Subcutaneous abdominal adipose tissue (tissue), 5 donors: ENCODE data around the gene GUCY1A1.

Source experiments
- H3K27ac ChIP-seq: one replicate; pipeline ENCODE4 v1.7.0; 2013; ENCODE audit warnings: low read depth, mild to moderate bottlenecking, inconsistent platforms, low read length, moderate library complexity
- H3K27me3 ChIP-seq, 5 donors: one replicate each; pipeline ENCODE4 v1.7.0; 2013; ENCODE audit warnings: low read length in 5 of 5, inconsistent platforms in 1 of 5; ENCODE audit not compliant: control insufficient read depth in 5 of 5, insufficient read depth in 4 of 5
- H3K36me3 ChIP-seq, 5 donors: one replicate each; pipeline ENCODE4 v1.7.0; 2013; ENCODE audit warnings: low read length in 5 of 5; ENCODE audit not compliant: control insufficient read depth in 5 of 5, insufficient read depth in 5 of 5
- H3K4me1 ChIP-seq, 5 donors: one replicate each; pipeline ENCODE4 v1.7.0; 2013; ENCODE audit warnings: low read length in 5 of 5, mild to moderate bottlenecking in 3 of 5, moderate library complexity in 1 of 5; ENCODE audit not compliant: control insufficient read depth in 5 of 5, insufficient read depth in 5 of 5
- H3K4me3 ChIP-seq, 5 donors: one replicate each; pipeline ENCODE4 v1.7.0; 2013; ENCODE audit warnings: low read length in 5 of 5, low read depth in 1 of 5
- H3K9ac ChIP-seq, 5 donors: one replicate each; pipeline ENCODE4 v1.7.0; 2013; ENCODE audit warnings: low read length in 5 of 5, mild to moderate bottlenecking in 4 of 5, moderate library complexity in 3 of 5
- H3K9me3 ChIP-seq, 5 donors: one replicate each; pipeline ENCODE4 v1.7.0; 2013; ENCODE audit warnings: low read length in 5 of 5; ENCODE audit not compliant: control insufficient read depth in 5 of 5
- donor health status: healthy.
- donor health status: healthy.
- donor health status: healthy.
- donor health status: healthy.
- donor health status: healthy.

GUCY1A1 gene

DNA sequence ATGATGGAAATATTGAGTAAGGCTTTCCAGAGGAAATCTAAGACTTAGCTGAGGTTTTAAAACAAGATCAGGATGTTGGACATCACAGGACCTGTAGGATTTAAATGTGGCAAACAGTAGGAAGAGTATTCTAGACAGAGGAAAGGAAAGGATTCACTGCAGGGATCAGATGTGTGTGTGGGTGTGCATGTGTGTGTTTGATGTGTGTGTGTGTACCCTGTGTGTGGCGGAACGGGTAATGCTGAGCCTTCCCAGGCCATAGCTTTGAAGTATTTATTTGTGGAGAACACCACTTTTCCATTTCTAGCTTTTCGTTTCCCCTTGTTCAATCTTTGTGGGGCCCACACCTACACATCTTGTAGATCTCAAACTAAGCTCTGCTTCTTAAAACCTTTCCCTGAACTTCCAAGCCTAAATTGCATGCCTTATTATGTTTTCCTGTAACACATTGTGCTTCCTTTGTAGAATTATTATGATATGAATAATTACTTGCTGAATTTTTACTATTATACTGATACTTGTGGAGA, 6.9 kb downstream of the GUCY1A1 start:
- Histone ChIP-seq H3K36me3 (no peaks in the 10 kb centered on the region), H3K4me1 (peaks cover 0 to 5% (median 0%) of the 10 kb centered on the region in 5 donors), H3K27me3 (peaks cover 0 to 5% (median 0%) of the 10 kb centered on the region in 5 donors), H3K27ac (no peak overlapping the region), H3K4me3 (no peak overlapping the region), H3K9me3 (no peaks in the 10 kb centered on the region), H3K9ac (no peak overlapping the region)

DNA sequence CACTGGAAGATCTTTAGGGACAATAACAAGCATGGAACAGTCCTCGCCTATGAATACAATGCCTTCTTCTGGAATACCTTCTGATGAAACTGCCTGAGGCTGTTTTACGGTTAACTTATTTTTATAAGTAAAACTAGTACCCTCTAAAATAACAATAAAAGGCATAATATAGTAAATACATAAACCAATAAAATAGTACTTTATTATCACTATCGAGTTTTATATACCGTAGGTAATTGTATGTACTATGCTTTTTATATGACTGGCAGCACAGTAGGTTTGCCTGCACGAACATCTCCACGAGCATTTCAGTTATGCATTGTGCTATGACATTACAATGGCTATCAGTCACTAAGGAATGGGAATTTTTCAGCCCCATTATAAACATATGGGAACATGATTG, 8.0 kb downstream of the GUCY1A1 start:
- no peak overlapping the region for H3K4me3 ChIP-seq
- H3K4me1 ChIP-seq, result peaks cover 0 to 5% (median 0%) of the 10 kb centered on the region in 5 donors
- H3K27me3 ChIP-seq, result no peaks in the 10 kb centered on the region
- H3K27ac ChIP-seq, result no peak overlapping the region
- H3K36me3 ChIP-seq, result no peaks in the 10 kb centered on the region
- H3K9ac ChIP-seq, result no peak overlapping the region
- no peaks in the 10 kb centered on the region for H3K9me3 ChIP-seq

DNA sequence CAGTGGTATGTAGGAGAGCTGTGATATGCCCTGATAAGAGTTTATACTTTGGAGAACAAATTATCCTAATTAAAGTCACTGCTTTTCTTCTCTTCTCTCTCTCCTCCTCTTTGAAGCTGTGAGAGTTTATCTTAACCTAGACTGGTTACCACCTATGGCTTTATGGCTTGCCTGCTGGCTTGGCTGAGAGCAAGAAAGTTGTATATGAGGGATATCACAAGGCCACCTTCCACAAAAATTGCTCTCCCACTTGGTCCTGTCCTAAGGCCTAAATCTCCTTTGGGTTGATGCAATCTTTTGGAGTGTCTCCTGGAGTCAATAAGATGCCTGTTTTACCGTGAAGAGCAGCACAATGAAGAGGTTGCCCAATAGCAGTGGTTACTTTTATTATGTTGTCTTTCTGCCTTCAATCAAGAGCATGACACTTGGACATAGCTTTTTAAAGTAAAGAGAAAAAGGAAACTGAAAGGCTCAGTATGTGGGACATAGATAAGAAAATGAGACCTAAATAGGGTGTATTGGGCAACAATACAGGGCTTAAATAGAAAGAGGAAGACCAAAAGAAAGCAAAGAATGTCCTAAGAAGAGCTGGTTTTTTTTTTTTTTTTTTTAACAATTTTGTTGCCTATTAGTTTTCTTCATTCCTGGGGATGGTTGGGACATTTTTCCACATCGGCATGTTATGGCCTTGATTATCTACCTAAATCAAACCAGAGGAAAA, 9.2 kb downstream of the GUCY1A1 start:
- Histone ChIP-seq H3K9ac (no peak overlapping the region), H3K9me3 (no peaks in the 10 kb centered on the region), H3K4me3 (no peak overlapping the region), H3K27me3 (no peaks in the 10 kb centered on the region), H3K4me1 (peaks cover 0 to 5% (median 0%) of the 10 kb centered on the region in 5 donors), H3K27ac (no peak overlapping the region), H3K36me3 (no peaks in the 10 kb centered on the region)

DNA sequence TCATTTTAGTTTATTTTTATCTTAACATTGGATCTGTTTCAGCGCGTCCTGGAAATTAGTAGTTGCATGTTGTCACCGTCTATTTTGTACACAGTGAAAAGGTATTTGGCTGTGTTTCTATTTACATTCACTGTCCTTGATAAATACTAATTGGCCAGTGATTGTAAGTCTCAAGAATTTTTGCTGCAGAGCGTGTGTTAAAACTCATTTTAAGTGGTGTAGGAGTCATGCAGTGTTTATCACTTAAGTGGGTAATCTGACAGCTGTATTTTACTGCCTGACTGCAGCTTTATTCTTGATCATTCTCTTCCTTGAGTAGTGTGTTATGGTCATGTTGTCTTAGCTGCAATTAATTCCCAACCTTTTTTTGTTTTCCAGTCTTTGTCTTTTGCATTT, 9.8 kb downstream of the GUCY1A1 start:
- no peaks in the 10 kb centered on the region for H3K36me3 ChIP-seq
- H3K9ac ChIP-seq, result no peak overlapping the region
- no peak overlapping the region for H3K27ac ChIP-seq
- H3K9me3 ChIP-seq, result no peaks in the 10 kb centered on the region
- H3K4me3 ChIP-seq, result no peak overlapping the region
- H3K27me3 ChIP-seq, result no peaks in the 10 kb centered on the region
- H3K4me1 ChIP-seq, result peaks cover 0 to 5% (median 0%) of the 10 kb centered on the region in 5 donors

DNA sequence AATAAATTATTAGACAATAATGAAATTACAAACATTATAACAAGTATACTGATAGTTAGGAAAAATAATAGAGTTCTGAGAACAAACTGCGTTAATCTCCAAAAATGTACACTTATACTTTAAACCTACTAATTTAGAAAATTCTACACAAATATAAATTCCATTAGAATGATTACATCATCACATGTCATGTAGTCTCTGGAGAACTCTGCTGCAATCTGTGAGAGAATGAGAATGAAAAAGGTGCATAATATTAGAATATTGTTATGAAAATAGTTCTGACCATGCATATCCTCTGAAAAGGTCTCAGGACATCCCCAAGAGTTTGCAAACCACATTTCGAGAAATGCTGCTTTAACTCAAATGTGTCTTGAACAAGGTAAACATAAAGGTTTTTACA, 11.4 kb downstream of the GUCY1A1 start:
- Histone ChIP-seq H3K9ac (no peak overlapping the region), H3K27ac (no peak overlapping the region), H3K9me3 (no peaks in the 10 kb centered on the region), H3K4me3 (no peak overlapping the region), H3K4me1 (peaks cover 0 to 5% (median 0%) of the 10 kb centered on the region in 5 donors), H3K27me3 (no peaks in the 10 kb centered on the region), H3K36me3 (no peaks in the 10 kb centered on the region)

DNA sequence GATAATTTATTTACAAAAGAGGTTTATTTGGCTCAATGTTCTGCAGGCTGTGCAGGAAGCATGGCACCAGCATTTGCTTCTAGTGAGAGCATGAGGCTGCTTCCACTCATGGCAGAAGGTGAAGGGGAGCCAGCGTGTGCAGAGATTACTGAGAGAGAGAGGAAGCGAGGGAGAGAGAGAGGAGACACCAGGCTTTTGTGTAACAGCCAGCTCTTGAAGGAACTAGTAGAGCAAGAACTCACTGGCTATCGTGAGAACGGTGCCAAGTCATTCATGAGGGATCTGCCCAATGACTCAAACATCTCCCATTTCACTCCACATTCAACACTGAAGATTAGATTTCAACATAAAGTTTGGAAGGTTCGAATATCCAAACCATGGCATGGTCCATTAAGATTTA, 12.7 kb downstream of the GUCY1A1 start:
- H3K4me1 ChIP-seq, result peaks cover 0 to 5% (median 0%) of the 10 kb centered on the region in 5 donors
- H3K4me3 ChIP-seq, result no peak overlapping the region
- H3K27me3 ChIP-seq, result no peaks in the 10 kb centered on the region
- no peaks in the 10 kb centered on the region for H3K9me3 ChIP-seq
- H3K36me3 ChIP-seq, result no peaks in the 10 kb centered on the region
- no peak overlapping the region for H3K27ac ChIP-seq
- no peak overlapping the region for H3K9ac ChIP-seq

DNA sequence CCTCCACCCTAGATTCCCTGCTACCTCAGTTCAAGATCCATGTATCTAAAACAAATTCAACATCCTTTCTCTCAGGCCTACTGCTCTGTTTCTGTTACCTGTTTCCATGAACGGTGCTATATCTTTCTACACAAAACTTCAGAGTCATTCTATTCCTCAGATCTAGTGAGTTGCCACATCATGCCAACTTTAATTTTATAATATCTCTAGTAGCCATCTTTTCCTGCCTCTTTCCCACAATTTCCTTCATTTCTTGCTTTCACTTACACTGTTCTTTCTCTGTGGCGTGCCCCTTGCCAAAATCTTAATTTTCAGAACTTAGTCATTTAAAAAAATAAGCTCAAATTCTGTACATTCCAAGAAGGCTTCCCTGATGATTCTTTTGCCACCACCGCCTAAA, 15.2 kb downstream of the GUCY1A1 start:
- Histone ChIP-seq H3K9ac (no peak overlapping the region), H3K9me3 (no peaks in the 10 kb centered on the region), H3K27ac (no peak overlapping the region), H3K4me3 (no peak overlapping the region), H3K4me1 (no peaks in the 10 kb centered on the region), H3K36me3 (no peaks in the 10 kb centered on the region), H3K27me3 (no peaks in the 10 kb centered on the region)

DNA sequence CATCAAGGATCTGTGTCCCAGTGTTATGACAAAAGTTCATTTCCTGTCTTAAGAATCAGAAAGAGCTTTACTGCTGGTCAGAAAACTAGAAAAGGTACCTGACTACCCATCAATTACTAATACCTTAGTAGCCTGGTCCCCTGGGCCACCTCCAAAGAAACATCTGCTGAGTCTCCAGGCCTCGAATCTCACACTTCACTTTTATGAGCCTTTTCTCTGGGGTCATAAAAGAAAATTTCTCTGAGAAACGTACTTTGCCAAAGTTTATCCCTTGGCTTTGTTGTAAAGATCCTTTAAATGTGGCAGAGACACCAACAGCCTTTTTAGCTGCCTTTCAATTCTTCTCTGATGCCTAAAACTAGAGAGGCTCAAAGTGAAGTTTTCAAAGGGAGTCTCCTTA, 17.8 kb downstream of the GUCY1A1 start:
- H3K36me3 ChIP-seq, result no peaks in the 10 kb centered on the region
- H3K4me1 ChIP-seq, result peaks cover 0 to 2% (median 0%) of the 10 kb centered on the region in 5 donors
- H3K9ac ChIP-seq, result no peak overlapping the region
- H3K4me3 ChIP-seq, result no peak overlapping the region
- no peaks in the 10 kb centered on the region for H3K27me3 ChIP-seq
- H3K27ac ChIP-seq, result no peak overlapping the region
- no peaks in the 10 kb centered on the region for H3K9me3 ChIP-seq

DNA sequence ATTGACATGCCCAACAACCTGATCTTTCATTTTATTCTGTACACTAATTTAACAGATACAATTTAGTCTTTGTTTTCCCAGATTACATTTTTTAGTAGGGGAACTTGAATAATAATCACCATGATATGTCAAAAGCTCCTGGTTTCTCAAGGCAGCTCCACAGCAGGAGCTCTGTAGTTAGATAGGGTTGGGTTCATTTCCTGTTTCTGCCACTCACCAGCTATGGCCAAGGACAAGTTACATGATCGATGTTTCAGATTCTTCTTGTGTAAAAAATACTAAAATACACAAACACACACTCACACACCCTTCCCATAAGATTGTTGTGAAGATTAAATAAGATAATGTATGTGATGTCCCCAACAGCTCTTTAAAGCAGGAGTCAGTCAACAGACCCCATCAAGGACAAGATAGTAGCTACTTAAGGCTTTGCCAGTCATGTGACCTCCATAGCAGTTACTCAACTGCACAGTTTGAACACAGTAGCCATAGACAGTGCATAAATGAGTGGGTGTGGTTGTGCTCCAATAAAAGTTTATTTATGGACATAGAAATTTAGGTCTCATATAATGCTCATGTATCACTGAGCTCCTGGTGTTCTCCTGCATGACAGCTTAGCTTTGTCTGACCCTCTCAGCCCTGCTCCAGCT, 18.4 kb downstream of the GUCY1A1 start:
- no peaks in the 10 kb centered on the region for H3K36me3 ChIP-seq
- no peak overlapping the region for H3K27ac ChIP-seq
- no peak overlapping the region for H3K4me3 ChIP-seq
- H3K4me1 ChIP-seq, result peaks cover 0 to 5% (median 0%) of the 10 kb centered on the region in 5 donors
- no peaks in the 10 kb centered on the region for H3K27me3 ChIP-seq
- H3K9ac ChIP-seq, result no peak overlapping the region
- no peaks in the 10 kb centered on the region for H3K9me3 ChIP-seq

DNA sequence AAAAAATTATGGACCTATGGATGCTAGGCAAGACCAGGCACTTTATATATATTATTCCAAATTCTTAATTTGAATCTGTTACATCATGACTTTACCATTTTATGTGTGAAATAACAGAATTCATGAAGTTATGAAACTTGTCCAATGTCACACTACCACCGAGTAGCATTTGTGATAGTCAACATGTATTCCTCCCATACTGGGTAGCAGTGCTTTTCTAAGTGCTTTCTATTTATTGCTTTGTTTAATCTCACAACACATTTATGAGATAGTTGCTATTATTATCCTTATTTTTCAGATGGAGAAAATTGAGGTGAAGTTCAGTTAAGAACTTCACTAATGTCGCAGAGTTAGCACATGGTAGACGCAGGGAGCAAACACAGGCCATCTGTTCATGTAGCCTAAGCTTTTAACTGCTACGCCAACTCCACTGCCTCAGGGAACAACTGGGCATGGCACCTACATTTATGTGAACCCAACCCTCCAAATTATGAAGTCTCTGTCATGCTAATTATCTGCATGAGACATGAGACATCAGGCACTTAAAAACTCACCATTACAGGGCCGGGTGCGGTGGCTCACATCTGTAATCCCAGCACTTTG, 20.8 kb downstream of the GUCY1A1 start:
- H3K9me3 ChIP-seq, result no peaks in the 10 kb centered on the region
- H3K27ac ChIP-seq, result no peak overlapping the region
- no peak overlapping the region for H3K9ac ChIP-seq
- H3K36me3 ChIP-seq, result no peaks in the 10 kb centered on the region
- H3K4me3 ChIP-seq, result no peak overlapping the region
- H3K4me1 ChIP-seq, result peaks cover 0 to 10% (median 0%) of the 10 kb centered on the region in 5 donors
- no peaks in the 10 kb centered on the region for H3K27me3 ChIP-seq
